ENCODE data around the gene BCL2A1. TPM values are rescaled to one million over a fixed set of nuclear protein-coding genes. Genes with fewer than 3 reads are reported as not detected.

BCL2A1 gene
- total RNA-seq, 1 experiment from 2014 or later, result not detected

- Histone ChIP-seq H3K23me2 (ENCODE audit: insufficient read length, low read depth, low read length, poor library complexity, severe bottlenecking) (no peaks in the 10 kb centered on the region), H3K9ac (ENCODE audit: extremely low read depth, insufficient read length, low read length) (no peak overlapping the region), H3K4ac (ENCODE audit: low read depth, low read length) (no peak overlapping the region), H3K27me3 (ENCODE audit: insufficient read depth, low read length) (no peaks in the 10 kb centered on the region), H3K79me2 (ENCODE audit: insufficient read depth, low read length) (no peaks in the 10 kb centered on the region), H2BK5ac (ENCODE audit: insufficient read length, low read length) (no peak overlapping the region), H4K5ac (ENCODE audit: insufficient read length, low read depth, low read length) (no peak overlapping the region), H3T11ph (ENCODE audit: low read length) (no peak overlapping the region), H3K18ac (ENCODE audit: insufficient read length, low read depth, low read length) (no peak overlapping the region), H4K91ac (ENCODE audit: insufficient read length, low read depth, low read length) (no peak overlapping the region), H2AK5ac (ENCODE audit: insufficient read length, low read length) (no peak overlapping the region), H3K56ac (ENCODE audit: insufficient read length, low read depth, low read length) (no peak overlapping the region), H3K4me2 (ENCODE audit: insufficient read depth, insufficient read length, low read length) (no peak overlapping the region), H3K79me1 (ENCODE audit: insufficient read depth, low read depth, low read length, poor library complexity, severe bottlenecking) (no peaks in the 10 kb centered on the region), H3K9me3 (ENCODE audit: control insufficient read depth, low read depth, low read length) (no peaks in the 10 kb centered on the region), H3K27ac (ENCODE audit: insufficient read length, low read depth, low read length) (no peak overlapping the region), H4K8ac (replicated peaks; ENCODE audit: insufficient read length, low read depth, low read length) (no peak overlapping the region), H2BK20ac (ENCODE audit: low read depth, low read length, poor library complexity, severe bottlenecking) (no peak overlapping the region), H2BK12ac (ENCODE audit: insufficient read length, low read depth, low read length) (no peak overlapping the region), H3K4me1 (ENCODE audit: insufficient read depth, low read length) (no peaks in the 10 kb centered on the region; the same call in 1 of the 2 replicates), H2BK120ac (ENCODE audit: low read depth, low read length, poor library complexity, severe bottlenecking) (no peak overlapping the region), H2AFZ (ENCODE audit: low read length) (no peak overlapping the region), H3K23ac (ENCODE audit: insufficient read length, low read depth, low read length) (no peak overlapping the region), H2BK15ac (ENCODE audit: low read depth, low read length) (no peak overlapping the region), H4K20me1 (ENCODE audit: control insufficient read depth, insufficient read depth, insufficient read length) (no peaks in the 10 kb centered on the region), H3K14ac (ENCODE audit: insufficient read depth, low read length) (no peak overlapping the region)
- TF ChIP-seq CTCF (conservative IDR thresholded peaks at IDR 0.05), result no peak
- Mint-ChIP-seq H3K27me3 (ENCODE audit: low read depth) (no peaks in the 10 kb centered on the region), H3K36me3 (ENCODE audit: insufficient read depth in 1 of 3, low read depth in 3 of 3) (no peaks in the 10 kb centered on the region), H3K9me3 (no peaks in the 10 kb centered on the region), H3K4me3 (no peak overlapping the region), H3K4me1 (0 out of 4 replicates have a peak, but pooled peaks cover 0 to 3% of the 10 kb centered on the region in 2 experiments), H3K27ac (no peak overlapping the region; a peak in 1 of 7 replicates)
- no peak for DNase-seq
- WGBS (ENCODE audit: extremely low coverage, insufficient read length, low lambda C conversion rate), result no CpG with 5 or more reads among the region's 6 CpGs
Observed at GRCh38 chr15:79962178-79962577, 8.8 kb downstream of the BCL2A1 start.
